Activated naive CD8-positive, alpha-beta T cell treated with anti-CD3 and anti-CD28 coated beads, Interleukin-2, amount 50 U/mL, for 16 hours (primary cell): ENCODE results near the gene PDGFB.

Experiments used
- DNase-seq: peaks from one replicate; pipeline ENCODE4 v3.0.0-alpha.2; 2020; ENCODE audit warnings: low read depth, low spot score

Gene PDGFB

DNA sequence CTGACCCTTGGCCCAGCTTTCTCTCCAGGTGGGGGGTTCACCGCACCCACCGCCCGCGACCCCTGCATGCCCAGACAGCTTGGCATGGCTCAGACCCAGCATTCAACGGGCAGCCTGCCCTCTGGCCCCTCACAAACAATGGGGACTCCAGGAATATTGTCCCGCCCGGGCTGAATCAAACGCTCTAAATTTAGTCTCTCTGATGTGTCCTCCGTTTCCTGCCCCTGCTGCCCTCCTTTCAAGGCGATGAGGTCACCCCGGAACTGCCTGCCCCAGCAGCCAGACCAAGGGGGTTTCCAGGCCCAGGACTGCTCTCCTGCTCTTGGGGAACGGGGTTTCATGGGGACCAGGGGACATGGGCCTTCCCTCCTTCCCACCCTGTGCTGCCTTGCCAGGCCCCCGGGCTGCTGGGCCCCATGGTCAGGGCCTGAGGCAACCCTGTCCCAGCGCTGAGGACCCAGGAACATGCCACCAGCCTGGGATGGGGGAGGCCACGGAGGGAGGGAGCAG is 10.1 kb upstream of the PDGFB start:
- DNase-seq: no peak

DNA sequence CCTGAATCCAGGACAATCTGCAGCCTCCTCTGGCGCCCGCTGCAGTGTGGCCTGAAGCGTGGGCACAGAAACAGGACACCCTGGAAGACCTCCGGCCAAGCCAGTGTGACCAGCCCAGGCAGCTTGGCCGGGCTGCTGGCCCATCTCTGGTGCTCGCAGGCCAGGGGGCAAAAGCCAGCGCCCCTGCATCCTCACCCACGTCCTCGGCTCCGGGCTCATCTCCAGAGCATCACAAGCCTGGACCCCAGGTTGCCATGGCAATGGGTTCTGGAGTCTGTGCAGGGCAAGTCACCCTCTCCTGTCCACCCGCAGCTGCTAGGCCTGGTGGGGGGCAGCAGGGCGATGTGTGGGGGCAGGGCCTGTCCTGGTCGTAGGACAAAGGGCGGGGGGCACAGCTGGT is 9.3 kb upstream of the PDGFB start:
- DNase-seq: no peak

DNA sequence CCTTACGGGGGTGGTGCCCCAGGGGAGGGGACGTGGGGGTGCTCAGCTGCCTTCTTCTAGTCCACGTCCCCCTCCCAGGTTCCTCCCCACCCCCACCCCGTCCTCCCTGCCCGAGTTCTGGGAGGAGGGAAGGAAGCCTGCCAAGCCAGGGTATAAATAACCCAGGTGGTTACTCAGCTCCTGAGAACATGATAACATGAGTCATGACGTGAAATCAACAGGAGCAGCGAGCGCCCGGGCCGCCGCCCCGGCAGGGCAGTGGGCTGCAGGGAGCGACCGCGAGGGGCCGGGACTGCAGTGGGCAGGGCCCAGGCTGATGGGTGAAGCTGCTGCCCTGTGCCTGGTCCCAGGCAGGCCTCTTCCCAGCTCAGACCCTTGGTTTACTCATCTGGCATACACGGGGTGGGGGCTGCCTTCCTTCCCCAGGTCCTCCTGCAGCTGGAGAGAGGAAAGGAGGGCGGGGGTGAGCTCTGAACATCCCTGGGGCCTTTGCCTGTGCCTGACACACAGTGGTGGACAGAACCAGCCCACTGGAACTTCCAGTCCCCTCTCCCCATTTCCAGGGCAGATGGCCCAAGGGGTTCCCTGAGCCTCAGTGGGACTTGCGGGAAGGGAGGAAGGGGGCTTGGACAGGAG is 8.8 kb upstream of the PDGFB start:
- no peak for DNase-seq

DNA sequence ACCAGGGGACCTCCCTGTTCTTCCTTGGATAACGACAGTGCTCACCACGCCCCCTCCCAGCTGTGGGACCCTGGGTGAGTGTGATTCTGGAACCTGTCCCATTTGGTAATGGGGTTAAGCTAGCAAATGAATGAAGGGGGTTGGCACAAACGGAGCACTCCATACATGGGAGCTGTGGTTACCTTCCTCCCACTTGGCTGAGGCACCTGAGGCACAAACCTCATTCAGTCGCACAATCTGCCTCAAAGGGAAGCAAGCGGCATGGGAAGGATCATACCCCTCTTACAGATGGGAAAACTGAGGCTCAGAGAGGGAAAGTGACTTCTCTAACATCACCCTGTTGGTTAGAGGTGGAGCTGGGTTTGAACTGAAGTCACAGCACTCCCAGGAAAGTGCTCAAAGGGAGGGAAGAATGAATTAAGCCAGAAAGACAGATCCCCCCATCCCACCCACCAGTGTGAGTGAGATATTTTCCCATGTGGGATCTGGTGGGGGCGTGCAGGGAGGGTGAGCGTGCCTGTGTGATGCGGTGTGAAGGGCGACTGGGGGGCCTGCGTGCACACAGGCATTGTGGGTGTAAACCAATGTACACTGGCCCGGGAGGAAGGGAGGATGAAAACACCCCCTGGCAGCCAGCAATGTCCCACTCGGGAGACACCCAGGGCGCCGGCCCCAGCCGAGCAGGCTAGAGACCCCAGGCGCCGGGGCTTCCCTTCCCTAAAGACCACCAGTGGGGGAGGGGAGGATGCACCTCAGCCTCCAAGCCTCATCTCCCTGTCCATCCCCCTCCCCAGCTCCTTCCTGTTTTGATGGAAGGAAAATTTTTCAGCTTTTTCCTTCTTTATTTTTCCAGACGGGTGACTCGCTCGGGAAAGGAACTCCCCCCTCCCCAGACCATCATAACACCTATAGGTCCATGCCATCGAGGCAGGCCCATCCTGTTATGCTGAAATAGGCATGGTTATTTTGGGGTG is 8.0 kb upstream of the PDGFB start:
- DNase-seq: no peak

- no peak for DNase-seq
Measured at GRCh38 chr22:39251762-39252460, 7.1 kb upstream of the PDGFB start.

- DNase-seq: no peak
Measured at GRCh38 chr22:39250838-39251237, 6.1 kb upstream of the PDGFB start.

GRCh38 chr22:39250131-39250530 is 5.3 kb upstream of the PDGFB start:
- DNase-seq: no peak

- DNase-seq: no peak
Measured at GRCh38 chr22:39249086-39249704, 4.4 kb upstream of the PDGFB start.

DNA sequence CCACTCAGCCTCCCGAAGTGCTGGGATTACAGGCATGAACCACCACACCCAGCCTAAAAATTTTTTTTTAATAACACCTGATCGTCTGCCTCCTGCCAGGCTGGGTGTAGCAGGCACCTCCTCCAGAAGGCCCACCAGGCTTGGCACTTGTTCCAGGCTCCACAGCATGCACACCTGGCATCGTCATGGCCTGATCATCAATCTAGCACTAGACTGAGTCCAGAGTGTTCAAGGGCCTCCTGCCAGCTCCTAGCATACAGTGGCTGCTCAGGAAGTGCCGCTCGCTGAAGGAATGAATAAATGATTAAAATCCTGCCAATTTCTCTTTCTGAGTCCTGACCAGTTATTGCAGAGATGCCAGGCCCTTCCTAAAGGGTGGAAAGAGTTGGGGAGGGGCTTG is 3.5 kb upstream of the PDGFB start:
- no peak for DNase-seq

DNA sequence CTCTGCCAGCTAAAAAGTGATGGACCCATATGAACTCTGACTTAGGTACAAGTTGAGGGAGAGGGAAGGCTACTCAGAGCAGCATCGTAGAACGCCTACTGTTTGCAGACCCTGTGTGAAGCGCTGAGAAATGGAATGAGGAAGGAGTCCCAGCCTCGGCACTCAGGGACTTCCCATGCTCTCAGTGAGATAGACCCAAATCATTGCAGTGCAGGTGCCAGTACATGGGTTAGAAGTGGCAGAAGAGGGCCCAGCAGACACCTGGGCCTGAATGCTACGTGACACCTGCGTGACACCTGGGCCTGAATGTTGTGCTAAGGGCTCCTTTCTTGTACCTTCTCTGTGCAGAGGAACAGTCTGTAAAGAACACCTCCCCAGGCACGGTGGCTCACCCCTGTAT is 2.6 kb upstream of the PDGFB start:
- DNase-seq: no peak

- no peak for DNase-seq
Measured at GRCh38 chr22:39246690-39247332, 2.0 kb upstream of the PDGFB start.

GRCh38 chr22:39246217-39246616 is 1.4 kb upstream of the PDGFB start:
- DNase-seq: no peak

DNA sequence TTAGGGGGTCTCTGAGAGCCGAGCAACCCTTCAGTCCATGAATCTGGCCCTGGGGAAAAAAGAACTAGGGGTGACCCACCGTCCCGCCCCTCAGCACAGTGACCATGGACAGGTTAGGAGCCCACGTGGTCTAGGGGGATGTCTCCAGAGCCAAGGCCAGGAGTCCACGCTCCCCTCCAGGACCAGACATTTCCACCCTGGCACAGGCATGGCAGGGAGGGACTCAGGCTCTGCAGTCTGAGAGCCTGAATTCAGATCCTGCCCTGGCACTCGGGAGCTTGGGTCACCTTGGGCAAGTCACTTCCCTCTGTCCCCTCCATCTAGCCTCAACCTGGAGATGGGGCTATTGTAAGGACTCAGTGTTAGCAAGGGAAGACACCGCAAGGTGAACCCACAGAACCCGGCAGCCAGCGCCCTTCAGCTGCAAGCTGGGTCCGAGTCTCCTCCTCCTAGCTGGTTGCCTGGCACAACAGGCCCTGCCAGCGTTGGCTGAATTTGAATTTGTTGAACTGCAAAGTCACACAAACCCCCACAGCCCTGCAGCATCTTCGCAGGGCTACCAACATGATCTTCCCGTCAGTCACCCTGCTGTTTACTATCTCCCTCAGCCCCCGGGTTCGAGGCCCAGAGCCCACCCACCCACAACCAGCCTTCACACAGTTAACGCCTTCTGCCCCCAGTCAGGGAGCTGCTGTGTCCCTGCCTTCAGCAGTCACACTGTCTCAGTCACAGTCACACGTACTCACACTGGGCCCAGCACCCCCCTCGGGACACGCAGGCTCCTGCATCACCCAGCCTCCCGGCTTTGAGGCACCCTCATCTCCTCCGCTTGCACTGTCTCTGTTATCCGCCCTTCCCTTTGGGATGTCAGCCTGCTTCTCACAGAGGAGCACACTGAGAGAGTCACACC is 603 bp upstream of the PDGFB start:
- DNase-seq: no peak

GRCh38 chr22:39244136-39244495 is 666 bp downstream of the PDGFB start:
- no peak for DNase-seq

- DNase-seq: no peak
Measured at GRCh38 chr22:39243439-39244135, 1.2 kb downstream of the PDGFB start.

GRCh38 chr22:39242595-39243438 is 2.0 kb downstream of the PDGFB start:
- DNase-seq: no peak

DNA sequence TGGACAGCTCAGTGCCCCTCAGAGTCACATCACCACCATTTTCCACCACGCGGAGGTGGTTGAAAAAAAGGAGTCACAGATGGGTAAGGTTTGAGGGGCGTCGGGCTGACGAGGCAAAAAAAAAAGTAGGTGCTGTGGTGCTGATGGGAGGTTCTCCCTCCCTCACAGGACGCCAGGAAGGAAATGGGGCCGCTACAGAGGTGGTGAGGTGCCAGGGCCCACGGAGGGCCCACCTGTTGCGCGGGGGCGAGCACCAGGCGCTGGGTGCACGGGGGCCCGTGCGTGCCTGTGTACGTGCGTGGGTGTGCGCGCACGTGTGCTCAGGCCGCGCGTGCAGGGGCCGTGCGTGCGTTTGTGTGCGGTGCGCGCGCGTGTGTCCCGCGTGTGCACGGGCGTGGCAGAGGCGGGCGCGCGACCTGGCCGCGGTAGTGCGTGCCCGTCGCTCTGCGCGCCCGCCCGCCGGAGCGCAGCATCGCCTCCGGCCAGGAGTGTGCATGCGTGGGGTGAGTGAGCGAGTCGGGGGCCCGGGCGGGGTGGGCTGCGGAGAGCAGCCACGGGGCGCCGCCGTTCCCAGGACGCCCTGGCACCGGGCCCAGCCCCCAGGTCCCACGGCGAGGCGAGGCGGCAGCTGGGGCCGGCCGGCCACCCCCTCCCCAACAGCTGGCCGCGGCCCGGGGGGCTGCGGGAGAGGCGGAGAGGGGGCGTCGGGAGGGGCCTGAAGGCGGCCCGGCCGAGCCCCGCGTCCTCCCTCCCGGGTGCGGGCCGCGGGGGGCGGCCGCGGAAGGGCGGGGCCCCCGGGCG is 2.8 kb downstream of the PDGFB start:
- no peak for DNase-seq
